HG02763 (cell line): Measurements from ENCODE around the gene COL4A3.
"Not testable (repeated sequence)": the region's sequence is repeated elsewhere in the genome, so short reads cannot be mapped to it uniquely, and the experiment has no call there.

Experiments
- ATAC-seq: cut with Tn5 transposase; IDR thresholded peaks from one replicate; pipeline ENCODE4 v1.9.1; 2021; ENCODE audit warnings: mild to moderate bottlenecking, moderate library complexity; ENCODE audit not compliant: unreplicated experiment

Gene COL4A3

DNA sequence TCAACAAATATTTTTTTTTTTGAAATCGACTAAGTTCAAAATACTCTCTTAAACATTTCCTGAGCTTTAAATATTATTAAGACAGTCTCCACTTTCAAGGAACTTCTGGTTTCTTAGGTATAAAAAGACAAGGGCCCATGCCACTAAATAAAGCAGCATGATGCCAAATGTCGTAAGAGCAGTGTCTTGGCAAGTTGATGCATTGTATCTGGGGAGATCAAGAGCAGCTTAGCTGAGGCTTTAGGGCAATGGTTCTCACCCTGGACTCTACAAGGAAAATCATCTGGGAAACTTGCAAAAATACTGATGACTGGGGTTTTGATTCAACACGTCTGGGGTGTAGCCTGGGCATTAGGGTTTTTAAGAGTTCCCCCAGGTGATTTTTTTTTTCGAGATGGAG, 41.3 kb downstream of the COL4A3 start:
- no peak for ATAC-seq

DNA sequence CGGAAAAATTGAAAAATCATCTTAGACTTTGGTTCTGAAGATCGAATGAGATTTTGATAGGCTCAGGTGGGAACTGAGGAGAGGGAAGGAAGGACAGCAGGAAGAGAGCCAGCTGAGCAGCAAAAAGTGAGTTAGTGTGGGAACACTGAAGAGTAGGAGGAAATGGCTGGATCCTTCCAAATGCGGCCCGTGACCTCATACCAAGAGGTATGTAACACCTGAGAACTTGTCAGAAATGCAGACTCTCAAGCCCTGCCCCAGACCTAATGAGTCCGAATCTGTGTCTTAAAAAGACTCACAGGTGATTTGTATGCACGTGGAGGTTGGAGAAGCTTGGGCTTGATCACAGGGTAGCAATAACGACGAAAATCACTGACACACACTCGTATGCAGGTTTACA, 42.0 kb downstream of the COL4A3 start:
- no peak for ATAC-seq

DNA sequence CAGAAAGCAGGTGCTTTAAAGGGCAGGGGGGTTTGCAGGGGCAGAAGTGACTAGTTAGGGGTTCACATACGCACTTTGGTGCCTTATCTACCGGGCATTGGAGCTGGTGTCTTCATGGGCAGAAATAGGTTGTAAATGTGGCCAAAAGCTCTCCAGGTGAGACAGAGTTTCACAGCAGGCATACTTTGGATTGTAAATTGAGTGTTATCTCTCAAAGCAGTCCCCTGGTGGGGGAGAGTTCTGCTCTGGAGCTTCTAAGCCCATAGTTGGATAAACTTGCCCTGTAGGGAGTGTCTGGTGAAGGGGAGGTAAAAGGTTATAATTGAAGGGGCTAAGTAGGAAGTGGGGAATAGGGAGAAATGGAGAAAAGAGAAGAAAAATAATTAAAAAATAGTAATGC, 43.1 kb downstream of the COL4A3 start:
- no peak for ATAC-seq

DNA sequence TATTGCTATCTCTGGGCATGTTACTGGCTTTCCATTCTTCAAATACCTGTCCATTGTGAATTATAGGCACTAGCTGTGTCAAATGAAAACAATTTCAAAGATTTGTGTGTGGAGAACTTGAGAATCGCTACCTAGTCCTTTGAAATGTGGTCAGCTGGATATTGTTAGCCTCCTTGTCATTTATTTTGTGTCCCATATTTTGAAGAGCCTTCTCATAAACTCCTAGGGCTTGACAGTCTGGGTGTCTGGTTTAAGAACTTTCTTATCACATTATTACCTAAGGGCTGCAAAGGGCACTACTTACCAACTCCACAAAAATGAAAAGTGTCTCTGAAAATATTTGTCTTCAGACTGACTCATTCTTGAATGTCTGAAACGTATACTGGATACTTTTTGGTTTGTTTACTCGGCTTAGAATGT, 50.2 kb downstream of the COL4A3 start:
- no peak for ATAC-seq

DNA sequence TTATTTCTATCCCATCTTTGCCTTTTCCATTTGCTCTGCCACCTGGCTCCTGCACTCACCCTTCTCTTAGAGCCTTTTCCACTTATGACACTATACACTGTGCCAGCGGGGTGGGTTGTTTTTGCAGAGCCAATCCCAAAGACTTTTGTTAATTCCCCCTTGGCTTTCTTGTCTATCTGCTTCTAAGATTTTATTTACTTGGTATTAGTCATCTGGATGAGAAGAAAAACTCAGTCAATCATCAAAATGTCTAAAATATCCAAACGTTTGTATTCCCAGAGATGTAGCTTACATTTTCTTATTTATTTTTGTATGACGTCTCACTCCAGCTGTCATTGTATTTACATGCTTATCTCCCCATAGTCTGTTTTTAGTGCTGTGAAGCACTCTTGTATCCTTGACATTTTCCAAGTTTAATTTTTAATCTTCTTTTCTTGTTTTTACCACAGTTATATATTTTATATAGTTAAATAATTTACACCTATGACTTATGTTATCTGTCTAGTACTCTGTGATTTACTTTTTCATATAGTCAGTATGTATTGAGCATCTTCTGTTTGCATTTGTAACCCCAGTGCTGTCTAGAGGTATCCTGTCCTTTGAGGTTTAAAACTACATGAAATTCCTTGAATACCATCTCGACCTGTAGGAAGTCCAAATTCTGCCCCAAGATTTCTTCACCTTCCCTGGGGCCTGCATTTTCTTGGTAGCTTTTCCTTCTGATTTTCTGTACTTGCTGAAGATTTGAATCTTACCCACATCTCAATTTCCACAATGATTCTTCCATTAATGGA, 55.1 kb downstream of the COL4A3 start:
- ATAC-seq: no peak

DNA sequence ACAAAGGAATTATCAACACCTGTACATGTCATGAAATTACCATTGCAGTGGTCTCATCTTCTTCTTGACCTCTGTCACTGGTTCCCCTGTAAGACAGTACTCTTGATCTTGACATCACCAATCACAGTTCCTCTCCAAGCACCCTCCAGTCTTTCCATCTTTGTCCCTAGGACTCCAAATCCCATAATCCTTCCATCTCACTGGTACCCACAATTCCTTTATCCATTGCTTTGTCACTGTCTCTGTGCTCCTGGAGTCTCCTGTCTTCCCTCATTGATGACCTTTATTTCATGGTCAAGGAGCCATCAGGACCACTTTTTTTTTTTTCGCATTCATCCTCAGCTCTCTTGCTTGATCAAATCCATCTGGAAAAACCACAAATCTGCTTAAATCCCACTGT, 56.7 kb downstream of the COL4A3 start:
- ATAC-seq: no peak

DNA sequence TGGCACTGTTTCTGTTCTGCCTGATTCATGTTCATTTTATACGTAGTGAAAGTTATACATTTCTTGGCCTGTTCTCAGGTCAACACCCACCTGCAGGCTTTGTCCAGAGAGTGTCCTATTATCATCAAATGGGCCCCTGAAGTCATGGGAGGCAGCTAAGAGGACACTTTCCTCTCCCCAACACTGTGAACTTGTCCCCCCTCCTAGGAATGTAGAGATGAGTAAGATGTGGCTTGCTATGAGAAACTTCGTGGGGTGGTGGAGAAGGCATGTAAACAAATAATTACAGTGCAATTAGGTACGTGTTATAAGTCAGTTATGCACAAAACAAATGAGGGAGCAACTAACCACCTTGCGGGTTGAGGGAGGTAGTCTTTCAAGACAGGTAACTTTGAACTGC, 57.9 kb downstream of the COL4A3 start:
- no peak for ATAC-seq

DNA sequence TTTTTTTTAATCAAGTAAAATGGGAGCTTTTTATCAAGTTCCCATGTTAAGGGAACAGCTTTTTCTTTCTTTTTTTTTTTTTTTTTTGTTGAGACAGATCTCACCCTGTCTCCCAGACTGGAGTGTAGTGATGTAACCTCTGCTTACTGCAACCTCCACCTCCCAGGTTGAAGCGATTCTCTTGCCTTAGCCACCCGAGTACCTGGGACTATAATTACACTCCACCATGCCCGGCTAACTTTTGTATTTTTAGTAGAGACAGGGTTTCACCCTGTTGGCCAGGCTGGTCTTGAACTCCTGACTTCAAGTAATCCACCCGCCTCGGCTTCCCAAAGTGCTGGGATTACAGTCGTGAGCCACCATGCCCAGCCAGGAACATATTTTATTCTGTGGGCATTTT, 61.2 kb downstream of the COL4A3 start:
- ATAC-seq: not testable (repeated sequence)

DNA sequence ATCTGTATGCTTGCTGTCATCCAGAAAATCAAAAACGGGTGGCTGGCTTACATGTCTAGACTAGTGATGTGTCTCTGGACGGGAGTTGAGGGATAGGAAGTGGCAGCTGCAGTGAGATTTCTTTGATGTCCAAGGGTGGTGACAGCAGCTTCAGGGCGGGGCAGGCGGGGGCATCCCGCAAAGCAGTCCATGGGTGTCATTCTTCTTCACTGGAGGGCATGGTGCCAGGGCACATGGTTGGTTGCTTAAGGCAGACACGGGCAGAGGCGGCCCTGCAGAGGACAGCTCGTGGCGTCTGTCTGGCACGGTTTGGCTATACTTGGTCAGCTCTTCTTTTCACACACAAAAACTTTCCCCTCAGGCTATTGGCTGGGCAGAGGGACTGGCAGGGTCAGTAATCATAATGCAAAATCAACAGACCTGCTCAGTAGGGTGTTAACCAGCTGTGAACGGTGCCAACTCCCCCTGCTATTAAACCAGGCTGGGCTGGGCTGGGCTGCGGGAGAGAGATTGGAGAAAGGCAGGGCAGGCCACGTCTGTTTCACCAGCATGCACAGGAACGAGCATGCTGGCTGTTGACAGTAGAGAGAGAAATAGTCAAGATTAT, 63.7 kb downstream of the COL4A3 start:
- ATAC-seq: no peak

DNA sequence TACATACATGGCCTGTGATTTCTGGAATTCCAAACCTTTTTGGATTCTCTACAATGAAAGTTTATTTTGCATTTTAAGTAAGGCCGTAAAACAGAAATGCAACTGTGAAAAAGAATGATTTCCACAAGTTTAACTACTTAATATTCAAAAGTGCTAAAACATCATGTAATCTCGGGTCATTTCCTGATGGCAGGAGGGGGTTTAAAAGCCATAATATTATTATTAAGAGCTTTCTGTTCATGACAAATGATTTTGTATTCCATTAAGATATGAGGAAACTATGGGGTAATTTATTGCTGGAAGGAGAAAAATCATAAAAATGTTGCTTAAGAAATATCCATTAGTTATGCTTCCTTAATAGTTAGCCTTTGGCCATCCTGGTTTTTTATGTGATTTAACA, 65.7 kb downstream of the COL4A3 start:
- no peak for ATAC-seq

DNA sequence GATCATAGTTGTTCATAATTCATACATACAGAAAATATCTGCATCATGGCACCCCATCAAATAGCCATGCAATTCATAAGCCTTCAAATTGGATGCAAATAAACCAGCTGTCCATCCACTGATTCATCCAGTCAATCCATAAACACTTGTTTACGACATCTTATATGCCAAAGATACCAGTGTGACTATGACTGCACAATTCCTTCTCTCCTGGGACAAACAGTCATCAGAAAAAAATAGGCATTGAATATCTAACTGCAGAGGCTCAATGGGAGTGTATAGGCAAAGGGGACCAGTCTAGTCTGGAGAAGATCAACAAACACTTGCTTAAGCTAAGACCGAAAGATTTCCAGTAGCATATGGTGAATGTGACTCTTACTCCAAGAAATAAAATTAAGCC, 70.0 kb downstream of the COL4A3 start:
- no peak for ATAC-seq

DNA sequence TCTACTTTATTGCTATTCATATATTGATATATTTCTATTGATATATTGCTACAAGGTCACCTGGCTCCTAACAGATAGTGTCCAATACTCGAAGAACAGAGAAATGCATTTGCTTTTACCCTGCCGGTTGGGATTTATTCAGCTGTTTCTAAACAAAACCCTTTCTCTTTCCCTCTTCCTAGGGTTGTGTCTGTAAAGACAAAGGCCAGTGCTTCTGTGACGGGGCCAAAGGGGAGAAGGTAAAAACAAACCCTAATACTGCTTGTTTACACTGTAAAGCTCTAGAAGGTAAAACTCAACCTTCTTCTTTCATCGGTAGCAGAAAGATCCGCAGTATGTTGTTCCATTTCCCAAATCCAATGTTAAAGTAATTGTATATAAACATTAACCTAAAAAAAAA, 73.4 kb downstream of the COL4A3 start:
- ATAC-seq: no peak

DNA sequence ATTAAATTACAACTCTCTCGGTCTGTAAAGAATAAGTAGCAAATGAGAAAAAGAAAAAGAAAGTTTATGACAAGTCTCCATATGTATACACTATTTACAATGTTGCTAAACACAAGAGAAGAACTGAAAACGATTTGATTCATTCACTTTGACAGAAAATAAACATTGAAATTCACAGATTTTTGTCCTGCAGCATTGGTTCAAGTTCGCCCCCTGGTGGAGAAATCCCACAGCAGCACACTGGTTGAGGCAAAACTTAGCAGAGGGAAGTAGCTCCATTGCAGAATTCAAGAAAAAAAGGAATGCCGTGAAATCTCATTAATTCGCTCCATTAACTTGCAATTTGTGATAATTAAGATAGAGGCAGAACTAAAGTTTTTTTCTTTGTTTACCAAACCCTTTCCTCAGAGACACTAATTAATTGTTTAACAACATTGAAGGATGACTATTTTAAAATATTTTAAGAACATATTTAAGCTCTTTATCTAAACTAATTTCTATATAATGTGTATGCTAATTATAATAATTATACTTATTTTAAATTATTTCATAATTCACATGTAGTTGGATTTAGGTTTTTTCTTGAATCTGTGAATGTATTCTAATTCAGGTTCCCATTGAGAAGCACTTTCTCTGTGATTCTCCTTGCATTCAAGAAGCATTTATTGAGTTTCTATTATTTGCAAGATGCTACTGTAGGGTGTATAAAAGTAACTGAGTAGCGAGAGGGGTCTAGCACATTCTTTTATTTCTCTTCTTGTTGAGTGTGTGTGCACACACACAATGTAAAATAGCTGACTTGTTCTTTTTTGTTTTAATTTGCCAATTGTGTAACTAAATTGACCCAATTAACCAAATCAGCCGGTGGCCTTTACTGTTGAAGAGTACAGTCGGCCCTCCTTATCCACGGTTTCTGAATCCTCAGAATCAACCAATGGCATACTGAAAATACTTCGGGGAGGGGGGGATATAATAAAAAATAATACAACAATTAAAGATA, 74.1 kb downstream of the COL4A3 start:
- no peak for ATAC-seq

DNA sequence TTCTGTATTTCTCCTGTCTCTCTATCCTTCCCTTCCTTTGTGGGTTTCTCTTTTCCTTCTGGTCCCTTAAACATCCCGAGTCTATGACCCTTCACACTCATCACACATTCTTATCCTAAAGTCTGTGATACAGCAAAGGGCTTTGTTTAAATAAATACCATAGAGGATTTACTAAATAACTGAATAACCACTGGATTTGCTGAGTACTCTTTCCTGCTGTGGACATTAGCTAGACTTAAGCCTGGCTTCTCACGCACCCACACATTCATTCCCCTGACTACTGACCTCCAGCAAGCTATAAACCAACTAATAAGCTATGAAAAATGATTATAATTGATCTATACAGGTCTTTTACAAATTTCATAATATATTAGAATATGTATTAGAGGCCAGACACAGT, 76.6 kb downstream of the COL4A3 start:
- ATAC-seq: no peak

DNA sequence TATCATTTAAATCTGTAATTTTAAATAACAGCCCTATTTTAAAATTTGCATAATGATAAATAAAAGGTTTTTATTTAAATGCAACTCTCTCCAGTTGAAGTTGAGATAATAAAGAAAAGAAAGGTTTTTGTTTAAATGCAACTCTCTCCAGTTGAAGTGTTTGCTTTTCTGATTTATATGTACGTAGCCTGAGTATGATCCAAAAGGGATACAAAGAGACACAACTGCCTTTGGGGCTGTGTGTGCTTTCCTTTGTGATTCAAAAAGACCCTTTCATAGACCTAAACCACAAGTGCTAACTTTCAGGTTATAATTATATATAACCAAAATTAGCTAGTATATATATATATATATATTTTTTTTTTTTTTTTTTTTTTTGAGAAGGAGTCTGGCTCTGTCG, 84.5 kb downstream of the COL4A3 start:
- no peak for ATAC-seq

DNA sequence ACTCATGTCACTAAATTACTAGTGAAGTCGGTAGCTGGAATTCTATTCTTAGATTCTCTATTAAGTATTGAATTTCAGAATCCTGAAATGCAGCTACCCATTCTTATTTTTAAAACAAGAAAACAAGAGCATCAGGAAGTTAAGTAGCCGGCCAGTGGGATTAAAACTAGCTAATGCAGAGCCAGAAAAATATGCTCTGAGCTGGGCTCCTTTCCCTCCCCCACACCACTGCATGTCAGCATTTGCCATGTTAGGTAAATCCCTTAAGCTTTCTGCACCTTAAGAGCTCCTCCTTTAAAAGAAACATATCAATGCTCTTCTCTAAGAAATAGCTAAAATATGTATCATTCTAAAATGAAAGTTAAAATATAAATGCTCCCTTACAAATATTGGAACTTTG, 88.4 kb downstream of the COL4A3 start:
- ATAC-seq: no peak

DNA sequence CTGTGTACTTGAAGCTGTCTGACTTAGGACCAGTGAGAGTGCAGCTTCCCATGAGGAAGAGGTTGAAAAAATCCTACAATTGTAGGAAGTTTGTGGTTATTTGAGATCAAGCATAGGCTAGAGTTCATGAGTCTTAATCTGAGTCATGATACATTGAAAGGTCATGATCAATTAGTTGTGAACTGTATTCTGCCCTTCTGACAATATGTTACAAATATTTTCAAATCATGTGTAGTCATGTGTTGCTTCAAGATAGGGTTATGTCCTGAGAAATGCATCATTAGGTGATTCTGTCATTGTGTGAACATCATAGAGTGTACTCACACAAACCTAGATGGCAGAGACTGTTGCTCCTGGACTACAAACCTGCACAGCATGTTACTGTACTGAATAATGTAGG, 92.2 kb downstream of the COL4A3 start:
- ATAC-seq: no peak

DNA sequence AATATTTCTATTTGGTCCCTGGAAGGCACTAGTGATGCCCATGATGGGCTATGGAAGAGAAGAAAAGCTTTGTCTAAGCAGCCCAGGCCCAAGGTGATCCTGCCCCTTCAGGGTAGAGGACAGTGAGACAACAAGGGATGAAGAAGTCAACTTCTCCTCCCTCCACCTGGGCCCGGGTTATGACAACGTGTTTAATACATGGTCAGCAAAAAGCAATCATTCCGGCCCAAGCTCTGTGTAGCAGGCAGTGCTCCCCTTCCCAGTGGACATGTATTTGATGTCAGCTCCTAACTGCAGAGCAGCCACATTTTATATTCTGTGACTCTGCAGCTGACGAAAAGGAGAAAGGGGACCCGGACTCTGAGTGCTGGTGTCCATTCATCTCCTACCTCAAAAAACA, 93.4 kb downstream of the COL4A3 start:
- ATAC-seq: no peak

DNA sequence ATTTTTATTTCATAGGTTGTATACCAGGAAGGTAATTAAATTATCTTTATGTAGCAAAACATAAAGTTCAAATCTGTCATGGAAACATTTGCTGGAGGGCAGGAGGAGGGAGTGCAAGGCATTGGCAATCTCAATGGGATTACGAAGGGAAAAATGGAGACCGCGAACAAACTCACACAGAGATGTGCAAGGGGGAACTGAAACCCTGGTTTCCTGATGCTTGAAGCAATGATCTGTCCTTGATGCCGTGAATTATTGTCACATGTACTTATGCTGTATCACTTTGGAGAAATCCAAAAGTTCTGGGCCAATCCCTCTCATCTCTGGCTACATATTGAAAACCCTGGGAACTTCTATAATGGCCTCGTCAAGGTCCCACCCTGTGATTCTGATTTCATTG, 95.6 kb downstream of the COL4A3 start:
- ATAC-seq: no peak

DNA sequence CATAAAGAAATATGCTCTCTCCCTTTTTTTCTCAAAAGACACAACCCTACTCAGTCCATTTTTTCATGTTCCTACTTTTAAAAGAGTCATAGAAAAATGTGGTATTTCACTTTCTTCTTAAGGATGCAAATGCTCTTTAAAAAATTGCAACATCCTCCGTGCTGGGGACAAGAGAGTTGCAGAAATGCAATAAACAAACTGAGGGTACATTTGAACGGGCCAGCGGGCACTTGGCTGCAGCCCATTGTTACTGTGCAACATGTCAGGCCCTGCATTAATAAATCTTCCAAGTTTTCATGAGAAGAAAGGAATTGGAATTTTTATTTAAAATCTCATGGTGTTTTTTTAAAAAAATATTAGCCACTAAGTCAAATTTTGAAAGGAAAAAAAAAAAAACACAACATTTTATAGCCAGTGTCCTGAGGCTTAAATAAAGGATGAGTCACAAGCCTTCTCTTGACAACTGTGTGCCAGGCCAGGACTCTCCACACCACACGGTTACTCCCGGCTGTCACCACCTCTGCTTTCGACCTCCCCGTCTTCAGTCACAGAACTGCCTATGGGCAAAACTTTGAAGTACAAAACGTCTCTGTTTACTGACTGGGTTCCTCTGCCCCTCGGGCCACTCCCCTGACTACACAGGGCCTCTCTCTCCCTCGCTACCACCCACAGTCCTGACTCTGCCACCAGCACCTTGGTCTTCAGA, 103.1 kb downstream of the COL4A3 start:
- no peak for ATAC-seq

DNA sequence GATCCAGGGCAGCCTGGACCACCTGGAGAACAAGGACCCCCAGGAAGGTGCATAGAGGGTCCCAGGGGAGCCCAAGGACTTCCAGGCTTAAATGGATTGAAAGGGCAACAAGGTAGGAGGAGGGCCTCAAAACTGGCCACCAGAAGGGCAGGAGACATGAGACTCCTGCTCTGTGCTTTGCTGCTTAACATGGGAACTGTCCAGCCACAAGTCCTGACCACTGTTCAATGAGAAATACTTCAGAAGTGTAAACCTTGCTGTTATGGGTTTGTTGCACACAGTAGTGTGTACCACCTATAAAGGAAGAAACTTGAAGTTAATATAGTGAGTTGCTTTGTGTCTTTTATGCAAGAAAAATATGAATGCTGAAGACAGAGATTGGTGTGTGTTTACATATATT, 116.5 kb downstream of the COL4A3 start:
- ATAC-seq: no peak
